Lower leg skin (tissue), 3 donors: ENCODE measurements around the gene ASH1L.
"Not testable (repeated sequence)": the region's sequence is repeated elsewhere in the genome, so short reads cannot be mapped to it uniquely, and the experiment has no call there.

Experiments
- CTCF ChIP-seq, 3 donors: fragments of 450-650 bp; IDR thresholded peaks; one replicate each; pipeline ENCODE4 v1.5.1; 2016; ENCODE audit warnings: antibody characterized with exemption in 3 of 3, mild to moderate bottlenecking in 3 of 3, moderate library complexity in 2 of 3
- POLR2A ChIP-seq, 2 donors: fragments of 450-650 bp; IDR thresholded peaks; one replicate each; pipeline ENCODE4 v1.6.1; 2016 to 2017; ENCODE audit warnings: antibody characterized with exemption in 2 of 2, mild to moderate bottlenecking in 1 of 2, moderate library complexity in 1 of 2

GRCh38 chr1:155328856-155329255 is 233.7 kb downstream of the ASH1L start:
- TF ChIP-seq CTCF, POLR2A (IDR thresholded peaks at IDR 0.05): not testable (repeated sequence)
